Measurements from ENCODE around the gene ETF1. TPM values are rescaled to one million over a fixed set of nuclear protein-coding genes. Genes with fewer than 3 reads are reported as not detected.
A peak's percentile ranks its signal among the peaks of the same experiment; 100 is the strongest.

Gene ETF1
- 126 and 160 TPM in 2 replicates for total RNA-seq

- DNase-seq (ENCODE audit: low read depth) = peak; percentile 100
- TF ChIP-seq, protein P1, sequence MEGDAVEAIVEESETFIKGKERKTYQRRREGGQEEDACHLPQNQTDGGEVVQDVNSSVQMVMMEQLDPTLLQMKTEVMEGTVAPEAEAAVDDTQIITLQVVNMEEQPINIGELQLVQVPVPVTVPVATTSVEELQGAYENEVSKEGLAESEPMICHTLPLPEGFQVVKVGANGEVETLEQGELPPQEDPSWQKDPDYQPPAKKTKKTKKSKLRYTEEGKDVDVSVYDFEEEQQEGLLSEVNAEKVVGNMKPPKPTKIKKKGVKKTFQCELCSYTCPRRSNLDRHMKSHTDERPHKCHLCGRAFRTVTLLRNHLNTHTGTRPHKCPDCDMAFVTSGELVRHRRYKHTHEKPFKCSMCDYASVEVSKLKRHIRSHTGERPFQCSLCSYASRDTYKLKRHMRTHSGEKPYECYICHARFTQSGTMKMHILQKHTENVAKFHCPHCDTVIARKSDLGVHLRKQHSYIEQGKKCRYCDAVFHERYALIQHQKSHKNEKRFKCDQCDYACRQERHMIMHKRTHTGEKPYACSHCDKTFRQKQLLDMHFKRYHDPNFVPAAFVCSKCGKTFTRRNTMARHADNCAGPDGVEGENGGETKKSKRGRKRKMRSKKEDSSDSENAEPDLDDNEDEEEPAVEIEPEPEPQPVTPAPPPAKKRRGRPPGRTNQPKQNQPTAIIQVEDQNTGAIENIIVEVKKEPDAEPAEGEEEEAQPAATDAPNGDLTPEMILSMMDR (IDR thresholded peaks at IDR 0.05; ENCODE audit: insufficient read depth, low read depth, low read length) = no peak
- H3K4me3 ChIP-seq (ENCODE audit: low read depth, low read length) = peak within 1 kb of the TSS; percentile 98
Observed at GRCh38 chr5:138542956-138543729, at the start of gene ETF1. TSS of gene ETF1 (minus strand) at chr5:138543236. CDS start at chr5:138542918, 318 bp downstream.

DNA sequence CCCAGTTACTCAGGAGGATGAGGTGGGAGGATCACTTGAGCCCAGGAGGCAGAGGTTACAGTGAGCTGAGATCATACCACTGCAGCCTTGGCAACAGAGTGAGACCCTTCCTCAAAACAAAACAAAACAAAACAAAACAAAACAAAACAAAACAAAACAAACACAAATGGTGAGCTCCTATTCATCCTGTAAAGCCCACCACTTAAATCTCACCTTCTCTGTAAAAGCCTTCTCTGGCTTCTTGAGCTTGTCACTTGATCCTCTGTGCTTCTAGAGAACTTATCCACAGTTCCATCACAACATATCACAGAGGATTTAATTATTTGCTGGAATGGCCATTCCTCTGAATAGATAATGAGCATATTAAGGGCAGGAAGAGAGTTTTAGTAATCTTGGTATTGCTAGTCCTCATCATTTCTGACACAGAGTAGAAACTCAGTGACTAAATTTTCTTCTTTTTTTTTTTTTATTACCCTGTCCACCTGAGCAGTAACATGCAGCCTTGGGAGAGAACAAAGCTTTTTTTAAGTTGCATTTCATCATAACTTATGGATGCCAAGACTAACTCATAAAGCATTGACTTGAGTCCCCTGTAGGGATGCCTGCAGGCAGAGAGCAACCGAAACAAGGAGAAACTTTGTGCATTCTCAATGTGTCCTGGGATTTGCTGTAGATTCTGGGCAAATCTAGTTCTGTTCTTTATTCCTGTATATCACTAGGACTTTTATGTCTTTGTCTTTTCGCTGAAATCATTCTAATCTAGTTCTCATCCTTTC lies 45.2 kb upstream of the ETF1 start:
- H3K4me3 ChIP-seq (ENCODE audit: low read depth, low read length) = no peak overlapping the region
- TF ChIP-seq, protein P1 (IDR thresholded peaks at IDR 0.05; ENCODE audit: insufficient read depth, low read depth, low read length) = no peak
- DNase-seq (ENCODE audit: low read depth) = no peak

GRCh38 chr5:138585157-138585556 lies 42.1 kb upstream of the ETF1 start:
- DNase-seq (ENCODE audit: low read depth) = no peak
- TF ChIP-seq, protein P1 (IDR thresholded peaks at IDR 0.05; ENCODE audit: insufficient read depth, low read depth, low read length) = no peak
- no peak overlapping the region for H3K4me3 ChIP-seq (ENCODE audit: low read depth, low read length)

- TF ChIP-seq, protein P1 (IDR thresholded peaks at IDR 0.05; ENCODE audit: insufficient read depth, low read depth, low read length) = no peak
- H3K4me3 ChIP-seq (ENCODE audit: low read depth, low read length) = no peak overlapping the region
- no peak for DNase-seq (ENCODE audit: low read depth)
Observed at GRCh38 chr5:138583984-138584637, 41.1 kb upstream of the ETF1 start.

- no peak for DNase-seq (ENCODE audit: low read depth)
- H3K4me3 ChIP-seq (ENCODE audit: low read depth, low read length) = no peak overlapping the region
- TF ChIP-seq, protein P1 (IDR thresholded peaks at IDR 0.05; ENCODE audit: insufficient read depth, low read depth, low read length) = no peak
Observed at GRCh38 chr5:138582959-138583358, 39.9 kb upstream of the ETF1 start.

DNA sequence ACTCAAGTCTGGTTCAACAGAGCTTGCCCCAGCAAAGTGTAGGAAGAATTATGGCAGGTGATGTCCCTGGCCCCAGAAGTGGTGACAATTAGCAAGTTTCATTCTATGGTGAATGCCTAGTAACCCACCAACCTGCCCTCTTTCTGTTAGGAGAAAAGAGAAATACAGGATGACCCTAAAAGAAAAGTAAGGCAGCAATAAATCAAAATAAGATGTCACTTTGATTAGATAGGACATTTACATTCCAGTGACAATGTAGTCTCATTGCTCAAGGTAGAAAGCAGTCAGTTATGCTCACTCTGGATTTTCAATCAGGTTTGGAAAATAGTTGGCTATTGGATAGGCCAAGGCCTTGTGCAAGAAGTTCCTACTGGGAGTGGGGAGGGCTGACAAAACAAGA lies 37.7 kb upstream of the ETF1 start:
- H3K4me3 ChIP-seq (ENCODE audit: low read depth, low read length) = no peak overlapping the region
- TF ChIP-seq, protein P1 (IDR thresholded peaks at IDR 0.05; ENCODE audit: insufficient read depth, low read depth, low read length) = no peak
- DNase-seq (ENCODE audit: low read depth) = no peak

Measured in fibroblast of villous mesenchyme (primary cell).